AG10803 (cell line): ENCODE results near the gene CCDC136.

ENCODE experiments used
- DNase-seq: peaks from one replicate; pipeline ENCODE4 v3.0.0; 2010; ENCODE audit warnings: low read depth
- H3K4me3 ChIP-seq: 2 replicates; pipeline ENCODE4 v1.5.1; 2011; ENCODE audit warnings: mild to moderate bottlenecking, low read length, control low read depth
- CTCF ChIP-seq: conservative IDR thresholded peaks from 2 replicates; pipeline ENCODE4 v1.5.1; 2011; ENCODE audit warnings: mild to moderate bottlenecking, low read length, control low read depth, inconsistent platforms

CCDC136 gene

GRCh38 chr7:128752251-128752650 is 39.5 kb upstream of the CCDC136 start:
- no peak for DNase-seq
- no peak overlapping the region for H3K4me3 ChIP-seq
- no peak for TF ChIP-seq CTCF

GRCh38 chr7:128755075-128755818 is 36.5 kb upstream of the CCDC136 start:
- no peak for TF ChIP-seq CTCF

GRCh38 chr7:128755819-128756476 is 35.8 kb upstream of the CCDC136 start:
- DNase-seq, result peak; percentile 99
- TF ChIP-seq CTCF, result no peak
- H3K4me3 ChIP-seq, result no peak overlapping the region

More at GRCh38 chr7:128755075-128755818, 36.5 kb upstream of the CCDC136 start:
- H3K4me3 ChIP-seq, result no peak overlapping the region
- no peak for DNase-seq

- H3K4me3 ChIP-seq, result no peak overlapping the region
- peak; percentile 37 for DNase-seq
- TF ChIP-seq CTCF, result no peak
These were observed 34.6 kb upstream of the CCDC136 start for GRCh38 chr7:128757203-128757602.

- H3K4me3 ChIP-seq, result no peak overlapping the region
- no peak for TF ChIP-seq CTCF
- no peak for DNase-seq
These were observed 33.2 kb upstream of the CCDC136 start for GRCh38 chr7:128758553-128758952.

- H3K4me3 ChIP-seq, result no peak overlapping the region
- TF ChIP-seq CTCF, result no peak
- no peak for DNase-seq
These were observed 32.5 kb upstream of the CCDC136 start for GRCh38 chr7:128759242-128759641.

- TF ChIP-seq CTCF, result no peak
- H3K4me3 ChIP-seq, result no peak overlapping the region
- DNase-seq, result peak; percentile 26
These were observed 28.2 kb upstream of the CCDC136 start for GRCh38 chr7:128763541-128763940.
